OCI-LY3 (cell line): ENCODE data around the gene GRIP1.

Experiments
- EZH2phosphoT487 ChIP-seq: fragments of 200-600 bp; shearing (Covaris generic); IDR thresholded peaks from 2 replicates; pipeline ENCODE4 v1.6.1; 2018; ENCODE audit warnings: antibody characterized with exemption, mixed run types, low read depth
- TF ChIP-seq, protein P1 (sequence below): fragments of 200-600, 300-600 bp; sonication (generic); IDR thresholded peaks from 2 replicates; pipeline ENCODE4 v1.5.1; 2014; ENCODE audit warnings: antibody characterized with exemption, low read length, low read depth

DNA sequence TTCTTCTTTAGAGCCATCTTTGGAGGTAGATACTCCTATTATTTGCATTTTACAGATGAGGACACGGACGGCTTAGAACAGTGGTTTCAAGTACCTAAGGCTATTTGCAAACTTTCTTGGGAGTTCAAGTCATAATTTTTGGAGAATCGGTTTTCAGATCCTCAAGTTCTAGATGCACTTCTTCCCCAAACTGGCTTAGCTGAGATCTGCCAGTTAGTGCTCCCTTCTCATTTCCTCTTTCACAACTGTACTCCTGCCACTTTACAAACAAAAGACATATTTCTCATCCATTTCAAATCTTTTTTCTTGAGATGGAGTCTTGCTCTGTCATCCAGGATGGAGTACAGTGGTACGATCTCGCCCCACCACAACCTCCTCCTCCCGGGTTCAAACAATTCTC, 299.3 kb downstream of the GRIP1 start:
- TF ChIP-seq, protein P1, sequence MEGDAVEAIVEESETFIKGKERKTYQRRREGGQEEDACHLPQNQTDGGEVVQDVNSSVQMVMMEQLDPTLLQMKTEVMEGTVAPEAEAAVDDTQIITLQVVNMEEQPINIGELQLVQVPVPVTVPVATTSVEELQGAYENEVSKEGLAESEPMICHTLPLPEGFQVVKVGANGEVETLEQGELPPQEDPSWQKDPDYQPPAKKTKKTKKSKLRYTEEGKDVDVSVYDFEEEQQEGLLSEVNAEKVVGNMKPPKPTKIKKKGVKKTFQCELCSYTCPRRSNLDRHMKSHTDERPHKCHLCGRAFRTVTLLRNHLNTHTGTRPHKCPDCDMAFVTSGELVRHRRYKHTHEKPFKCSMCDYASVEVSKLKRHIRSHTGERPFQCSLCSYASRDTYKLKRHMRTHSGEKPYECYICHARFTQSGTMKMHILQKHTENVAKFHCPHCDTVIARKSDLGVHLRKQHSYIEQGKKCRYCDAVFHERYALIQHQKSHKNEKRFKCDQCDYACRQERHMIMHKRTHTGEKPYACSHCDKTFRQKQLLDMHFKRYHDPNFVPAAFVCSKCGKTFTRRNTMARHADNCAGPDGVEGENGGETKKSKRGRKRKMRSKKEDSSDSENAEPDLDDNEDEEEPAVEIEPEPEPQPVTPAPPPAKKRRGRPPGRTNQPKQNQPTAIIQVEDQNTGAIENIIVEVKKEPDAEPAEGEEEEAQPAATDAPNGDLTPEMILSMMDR = no peak
- TF ChIP-seq EZH2phosphoT487 = no peak
